Ovary (tissue), 3 donors: ENCODE data around the gene HYDIN.

Experiments used
- POLR2A ChIP-seq: fragments of 450-650 bp; IDR thresholded peaks from one replicate; pipeline ENCODE4 v1.6.1; 2017; ENCODE audit warnings: antibody characterized with exemption, mild to moderate bottlenecking, moderate library complexity
- TF ChIP-seq, protein P1 (sequence below), 3 donors: fragments of 450-650 bp in 2 of 3; fragments of 200-600 bp in 1 of 3; IDR thresholded peaks; one replicate each; pipeline versions ENCODE4 v1.5.1 to v1.8.0; 2016 to 2022; ENCODE audit warnings: antibody characterized with exemption in 3 of 3, mild to moderate bottlenecking in 1 of 3
- donor health status: DM: no; HTN: no; CAD: no.

DNA sequence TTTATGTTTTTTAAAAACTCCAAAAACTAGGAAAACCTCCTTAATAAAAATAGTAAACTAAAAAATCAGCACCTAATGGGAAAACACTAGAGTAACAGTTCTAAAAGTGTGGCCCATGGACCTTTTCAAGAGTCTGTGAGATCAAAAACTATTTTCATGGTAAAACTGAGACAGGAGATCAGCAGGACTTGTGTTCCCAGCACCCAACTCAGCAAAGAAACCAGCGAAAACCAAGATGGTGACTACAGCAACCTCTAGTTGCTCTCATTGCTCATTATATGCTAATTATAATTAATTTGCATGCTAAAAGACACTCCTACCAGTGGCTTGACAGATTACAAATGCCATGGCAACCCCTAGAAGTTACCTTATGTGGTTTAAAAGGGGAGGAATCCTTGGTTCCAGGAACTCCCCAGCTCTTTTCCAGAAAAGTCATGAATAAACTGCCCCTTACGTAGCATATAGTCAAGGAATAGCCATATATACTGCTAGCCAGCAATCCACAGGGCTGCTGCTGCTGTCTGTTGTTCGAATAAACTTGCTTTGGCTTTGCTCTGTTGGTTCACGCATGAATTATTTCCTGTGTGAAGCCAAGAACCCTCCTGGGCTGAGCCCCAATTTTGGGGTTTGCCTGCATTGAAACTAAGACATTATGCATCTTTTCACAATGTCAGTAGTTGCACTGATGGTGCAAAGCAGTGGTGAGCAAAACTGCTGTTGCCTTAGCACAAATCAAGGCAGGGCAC is 46.2 kb upstream of the HYDIN start:
- TF ChIP-seq, protein P1, sequence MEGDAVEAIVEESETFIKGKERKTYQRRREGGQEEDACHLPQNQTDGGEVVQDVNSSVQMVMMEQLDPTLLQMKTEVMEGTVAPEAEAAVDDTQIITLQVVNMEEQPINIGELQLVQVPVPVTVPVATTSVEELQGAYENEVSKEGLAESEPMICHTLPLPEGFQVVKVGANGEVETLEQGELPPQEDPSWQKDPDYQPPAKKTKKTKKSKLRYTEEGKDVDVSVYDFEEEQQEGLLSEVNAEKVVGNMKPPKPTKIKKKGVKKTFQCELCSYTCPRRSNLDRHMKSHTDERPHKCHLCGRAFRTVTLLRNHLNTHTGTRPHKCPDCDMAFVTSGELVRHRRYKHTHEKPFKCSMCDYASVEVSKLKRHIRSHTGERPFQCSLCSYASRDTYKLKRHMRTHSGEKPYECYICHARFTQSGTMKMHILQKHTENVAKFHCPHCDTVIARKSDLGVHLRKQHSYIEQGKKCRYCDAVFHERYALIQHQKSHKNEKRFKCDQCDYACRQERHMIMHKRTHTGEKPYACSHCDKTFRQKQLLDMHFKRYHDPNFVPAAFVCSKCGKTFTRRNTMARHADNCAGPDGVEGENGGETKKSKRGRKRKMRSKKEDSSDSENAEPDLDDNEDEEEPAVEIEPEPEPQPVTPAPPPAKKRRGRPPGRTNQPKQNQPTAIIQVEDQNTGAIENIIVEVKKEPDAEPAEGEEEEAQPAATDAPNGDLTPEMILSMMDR (IDR thresholded peaks at IDR 0.05) = no peak
- TF ChIP-seq POLR2A = no peak
